Mucosa of stomach (tissue), 1 donor: ENCODE data around the gene MAML3.
A peak's percentile ranks its signal among the peaks of the same experiment; 100 is the strongest.

Source experiments
- H3K27me3 ChIP-seq: one replicate; pipeline ENCODE4 v1.7.0; 2013; ENCODE audit warnings: mild to moderate bottlenecking, low read length; ENCODE audit not compliant: control insufficient read depth, insufficient read depth
- H3K36me3 ChIP-seq: one replicate; pipeline ENCODE4 v1.7.0; 2013; ENCODE audit warnings: low read length; ENCODE audit not compliant: control insufficient read depth, insufficient read depth
- H3K4me1 ChIP-seq: one replicate; pipeline ENCODE4 v1.7.0; 2013; ENCODE audit warnings: mild to moderate bottlenecking, low read length; ENCODE audit not compliant: control insufficient read depth, insufficient read depth
- H3K4me3 ChIP-seq: one replicate; pipeline ENCODE4 v1.7.0; 2013; ENCODE audit warnings: low read length
- H3K9ac ChIP-seq: one replicate; pipeline ENCODE4 v1.7.0; 2013; ENCODE audit warnings: mild to moderate bottlenecking, low read length, moderate library complexity
- H3K9me3 ChIP-seq: one replicate; pipeline ENCODE4 v1.7.0; 2013; ENCODE audit warnings: mild to moderate bottlenecking, low read length, moderate library complexity; ENCODE audit not compliant: control insufficient read depth
- donor health status: Pancreatic carcinoma.

Gene MAML3

DNA sequence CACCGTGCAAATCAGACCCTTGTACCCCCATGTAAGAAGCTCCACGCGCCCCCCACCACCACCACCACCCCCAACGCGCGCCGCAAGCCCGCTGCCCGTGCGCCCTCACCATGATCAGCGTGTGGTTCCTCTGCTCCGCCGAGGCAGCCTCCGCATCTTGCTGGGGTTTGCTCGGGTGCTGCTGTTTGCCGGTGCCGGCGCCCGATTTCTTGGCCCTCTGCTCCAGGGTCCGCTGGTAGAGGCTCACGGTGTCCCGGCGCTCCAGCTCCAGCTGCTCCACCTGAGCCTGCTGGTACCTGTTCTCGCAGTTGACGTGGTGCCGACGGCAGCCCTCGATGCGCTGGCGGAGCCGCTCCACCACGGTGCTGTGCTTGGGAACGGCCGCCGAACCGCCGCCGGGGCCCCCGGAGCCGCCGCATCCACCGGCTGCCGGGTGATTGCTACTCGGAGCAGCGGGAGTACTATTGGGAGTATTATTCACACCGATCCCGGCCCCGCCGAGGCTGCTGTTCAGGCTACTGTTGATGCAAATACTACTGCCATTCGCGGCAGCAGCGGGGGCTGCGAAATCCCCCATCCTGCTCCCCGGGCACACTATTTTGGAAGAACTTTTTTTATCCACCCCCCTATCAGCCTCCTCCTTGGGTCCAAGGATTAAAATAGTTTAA lies 1.1 kb downstream of the MAML3 start:
- H3K4me3 ChIP-seq = peak overlapping the region; percentile 88
- peak overlapping the region; percentile 96 for H3K9ac ChIP-seq
- H3K27me3 ChIP-seq = no peaks in the 10 kb centered on the region
- H3K36me3 ChIP-seq = no peaks in the 10 kb centered on the region
- H3K4me1 ChIP-seq = peaks cover 6% of the 10 kb centered on the region
- H3K9me3 ChIP-seq = no peaks in the 10 kb centered on the region

DNA sequence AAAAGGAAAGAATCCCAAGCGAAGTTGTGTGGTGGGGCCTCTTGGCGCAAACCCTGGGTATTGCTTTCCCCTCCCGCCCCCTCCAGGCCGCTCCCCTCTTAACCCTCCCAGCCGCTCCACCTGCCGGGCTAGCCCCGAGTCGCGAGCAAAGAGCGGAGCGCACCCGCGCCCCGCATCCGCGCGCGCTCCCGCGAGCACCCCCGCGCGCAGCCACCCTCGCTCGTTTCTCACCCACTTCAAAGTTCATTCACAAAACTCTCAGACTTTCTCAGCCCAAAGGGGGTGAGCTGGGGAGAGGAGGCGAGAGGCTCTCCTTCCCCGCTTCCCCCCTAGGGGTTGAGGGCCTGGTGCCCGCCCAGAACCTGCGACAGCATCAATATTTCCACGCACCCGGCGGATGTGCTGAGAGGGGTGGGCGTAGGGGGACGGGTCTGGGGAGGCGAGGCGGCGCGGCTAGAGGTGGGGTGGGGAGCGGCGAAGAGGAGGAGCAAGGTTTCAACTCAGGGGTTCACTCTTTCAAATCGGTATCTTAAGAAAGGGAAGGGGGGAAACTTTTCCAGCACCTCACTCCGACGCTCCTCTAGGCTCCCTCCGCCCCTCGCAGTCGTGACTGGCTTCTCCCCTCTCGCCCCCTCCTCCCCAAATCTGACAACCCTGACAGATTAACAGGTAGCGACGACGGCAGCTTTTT lies 1.8 kb downstream of the MAML3 start:
- Histone ChIP-seq H3K36me3 (no peaks in the 10 kb centered on the region), H3K27me3 (no peaks in the 10 kb centered on the region), H3K9me3 (no peaks in the 10 kb centered on the region), H3K4me3 (peak overlapping the region; percentile 88), H3K9ac (peak overlapping the region; percentile 96), H3K4me1 (peaks cover 6% of the 10 kb centered on the region)

- H3K9ac ChIP-seq = peak overlapping the region; percentile 96
- peak overlapping the region; percentile 88 for H3K4me3 ChIP-seq
- H3K9me3 ChIP-seq = no peaks in the 10 kb centered on the region
- H3K4me1 ChIP-seq = peaks cover 6% of the 10 kb centered on the region
- H3K27me3 ChIP-seq = no peaks in the 10 kb centered on the region
- H3K36me3 ChIP-seq = no peaks in the 10 kb centered on the region
Observed at GRCh38 chr4:140151699-140152012, 2.3 kb downstream of the MAML3 start.

DNA sequence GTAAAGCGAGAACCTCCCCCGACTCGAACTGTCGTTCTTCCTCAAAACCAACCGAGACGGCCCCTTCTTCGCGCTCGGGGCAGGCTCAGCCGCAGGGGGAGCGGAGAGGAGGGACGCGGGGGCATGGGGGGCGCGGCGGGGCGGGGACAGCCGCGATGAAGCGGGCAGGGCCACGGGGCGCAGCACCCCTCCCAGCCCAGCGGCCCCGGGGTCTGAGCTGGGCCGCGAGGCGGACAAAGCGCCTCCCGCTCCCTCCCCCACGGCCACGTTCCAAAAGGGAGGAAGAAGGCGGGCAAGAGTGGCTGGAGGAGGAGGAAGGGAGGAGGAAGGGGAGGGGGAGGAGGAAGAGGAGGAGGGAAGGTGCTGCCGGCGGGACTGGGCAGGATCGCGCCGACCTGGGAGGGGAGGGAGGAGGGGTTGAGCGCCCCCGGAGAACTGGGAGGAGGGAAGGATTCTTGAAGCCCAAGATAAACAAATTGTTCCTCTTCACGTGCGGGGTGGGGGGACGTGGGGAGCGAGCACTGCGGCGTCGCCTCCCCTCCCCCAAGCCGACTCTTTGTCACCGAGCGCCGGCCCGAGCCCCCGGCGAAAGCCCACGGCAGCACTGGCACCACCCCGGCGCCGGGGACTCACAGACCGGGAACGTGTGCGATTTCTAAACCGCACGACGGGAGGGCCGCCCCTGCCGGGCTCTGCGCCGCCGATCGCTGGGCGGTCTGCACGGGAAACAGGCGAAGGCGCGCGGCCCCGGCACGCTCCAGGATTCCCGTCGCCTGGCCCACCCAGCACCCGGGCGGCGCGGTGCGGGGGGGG lies 2.9 kb downstream of the MAML3 start:
- peaks cover 6% of the 10 kb centered on the region for H3K4me1 ChIP-seq
- H3K9ac ChIP-seq = peak overlapping the region; percentile 96
- no peaks in the 10 kb centered on the region for H3K9me3 ChIP-seq
- H3K27me3 ChIP-seq = no peaks in the 10 kb centered on the region
- H3K4me3 ChIP-seq = peak overlapping the region; percentile 88
- H3K36me3 ChIP-seq = no peaks in the 10 kb centered on the region

DNA sequence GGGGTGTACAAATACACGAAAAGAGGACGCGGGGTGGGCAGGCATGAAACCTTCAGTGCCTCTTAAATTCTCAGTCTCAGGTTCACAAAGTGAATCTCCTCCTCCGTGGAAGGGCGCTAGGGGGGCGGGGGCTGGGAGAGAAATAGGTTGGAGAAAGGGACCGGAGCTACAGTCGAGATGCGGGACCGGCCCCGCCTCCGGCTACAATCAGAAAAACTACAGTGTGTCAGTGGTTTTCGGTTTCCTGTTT lies 3.4 kb downstream of the MAML3 start:
- no peaks in the 10 kb centered on the region for H3K27me3 ChIP-seq
- peaks cover 6% of the 10 kb centered on the region for H3K4me1 ChIP-seq
- no peaks in the 10 kb centered on the region for H3K9me3 ChIP-seq
- H3K9ac ChIP-seq = peak overlapping the region; percentile 96
- H3K4me3 ChIP-seq = peak overlapping the region; percentile 88
- H3K36me3 ChIP-seq = no peaks in the 10 kb centered on the region

DNA sequence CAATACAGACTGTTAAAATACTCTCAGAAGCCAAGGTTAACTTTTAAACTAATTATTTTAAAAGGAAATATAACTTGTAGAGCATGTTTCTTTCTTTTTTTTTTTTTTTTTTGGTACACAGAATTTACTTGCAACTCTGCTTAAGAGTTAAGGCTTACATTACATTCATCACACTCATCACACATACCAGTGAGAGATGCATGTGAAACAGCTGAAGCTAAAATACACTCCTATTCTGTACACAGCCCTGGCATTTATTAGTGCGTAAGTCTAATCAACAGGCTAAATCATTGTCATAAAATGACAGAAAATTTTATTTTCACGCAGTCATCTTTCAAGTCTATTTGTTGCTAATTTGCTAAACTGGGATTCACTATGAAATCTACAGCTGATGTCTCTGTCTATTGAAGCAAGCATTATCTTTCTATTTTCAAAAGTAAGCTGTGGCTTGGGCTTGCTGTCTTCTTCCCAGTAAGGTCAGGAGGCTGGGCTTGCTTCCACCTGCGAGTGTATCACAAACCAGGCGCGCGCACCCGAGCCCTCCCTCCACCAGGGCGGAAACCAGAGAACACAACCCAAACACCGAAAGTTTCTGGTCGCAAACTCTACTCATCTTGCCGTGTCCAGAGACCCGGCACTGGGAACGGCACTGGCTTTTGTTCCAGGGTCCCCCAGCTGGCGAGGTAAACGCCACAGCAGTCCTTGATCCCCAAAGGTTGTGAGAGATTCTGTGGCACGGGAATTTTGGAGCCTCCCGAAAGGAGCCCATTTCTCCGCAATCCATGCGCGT lies 3.9 kb downstream of the MAML3 start:
- Histone ChIP-seq H3K4me1 (peaks cover 6% of the 10 kb centered on the region), H3K9me3 (no peaks in the 10 kb centered on the region), H3K36me3 (no peaks in the 10 kb centered on the region), H3K9ac (peak overlapping the region; percentile 96), H3K4me3 (peak overlapping the region; percentile 88), H3K27me3 (no peaks in the 10 kb centered on the region)

DNA sequence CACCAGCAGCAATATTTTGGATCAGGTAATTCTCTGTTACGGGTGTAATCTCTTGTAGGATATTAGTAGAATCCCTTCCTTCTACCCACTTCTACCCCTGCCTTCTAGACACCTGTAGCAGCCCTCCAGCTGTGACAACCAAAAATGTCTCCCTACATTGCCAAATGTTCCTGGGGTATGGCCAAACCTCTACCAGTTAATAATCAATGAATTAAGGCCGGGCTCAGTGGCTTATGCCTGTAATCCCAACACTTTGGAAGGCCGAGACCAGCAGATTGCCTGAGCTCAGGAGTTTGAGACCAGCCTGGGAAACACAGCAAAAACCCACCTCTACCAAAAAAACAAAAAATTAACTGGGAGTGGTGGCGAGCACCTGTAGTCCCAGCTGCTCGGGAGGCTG lies 9.9 kb downstream of the MAML3 start:
- Histone ChIP-seq H3K27me3 (no peaks in the 10 kb centered on the region), H3K36me3 (no peaks in the 10 kb centered on the region), H3K9me3 (no peaks in the 10 kb centered on the region), H3K9ac (no peak overlapping the region), H3K4me3 (no peak overlapping the region), H3K4me1 (peaks cover 11% of the 10 kb centered on the region)

DNA sequence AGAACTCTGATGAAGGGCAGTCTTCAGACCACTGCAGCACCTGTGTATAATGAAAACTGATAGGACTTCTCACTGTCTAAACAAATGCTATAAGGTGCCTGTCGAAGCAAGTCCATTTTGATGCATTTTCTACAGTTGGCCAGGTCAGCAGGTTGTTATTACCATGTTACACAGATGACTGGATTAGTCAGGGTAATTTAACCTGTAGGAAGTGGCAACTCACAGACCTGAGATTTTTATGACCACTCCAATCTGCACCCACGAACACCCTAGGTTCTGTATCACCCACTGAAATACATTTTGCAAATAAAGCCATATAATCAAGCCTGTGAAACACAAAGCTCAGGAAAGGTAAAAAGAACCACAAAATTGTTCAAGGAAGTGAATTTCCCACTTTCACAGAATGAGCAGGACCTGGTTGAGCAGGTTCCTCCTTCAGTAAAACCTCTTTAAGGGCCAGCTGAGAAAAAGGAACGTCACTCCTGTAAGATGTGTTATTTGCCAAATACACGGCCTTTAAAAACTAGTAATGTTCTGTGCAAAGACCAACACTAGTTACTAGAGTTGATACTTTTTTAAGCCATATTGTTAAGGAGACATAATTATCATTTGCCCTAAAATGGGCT lies 12.7 kb downstream of the MAML3 start:
- H3K9ac ChIP-seq = peak overlapping the region; percentile 29
- H3K4me3 ChIP-seq = no peak overlapping the region
- H3K9me3 ChIP-seq = no peaks in the 10 kb centered on the region
- no peaks in the 10 kb centered on the region for H3K36me3 ChIP-seq
- H3K27me3 ChIP-seq = no peaks in the 10 kb centered on the region
- peaks cover 19% of the 10 kb centered on the region for H3K4me1 ChIP-seq

DNA sequence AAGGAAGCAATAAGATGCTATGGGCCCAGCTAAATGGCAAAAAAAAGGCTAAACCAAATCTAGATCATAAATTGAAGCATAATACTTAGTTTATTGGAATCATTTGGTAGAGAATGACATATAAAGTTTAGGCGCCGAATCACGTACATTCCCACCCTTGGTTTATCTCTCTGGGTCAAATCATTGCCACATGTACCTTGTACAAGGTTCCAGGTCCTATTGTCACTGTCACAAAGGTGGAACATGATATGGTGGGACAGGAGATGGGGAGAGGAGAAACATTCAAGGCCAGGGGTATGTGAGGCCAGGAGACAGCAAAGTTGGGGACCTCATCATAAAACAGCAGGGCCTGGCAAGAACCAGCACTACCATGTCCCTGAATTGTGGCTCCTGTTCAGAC lies 13.4 kb downstream of the MAML3 start:
- no peaks in the 10 kb centered on the region for H3K36me3 ChIP-seq
- H3K9ac ChIP-seq = peak overlapping the region; percentile 29
- H3K9me3 ChIP-seq = no peaks in the 10 kb centered on the region
- no peaks in the 10 kb centered on the region for H3K27me3 ChIP-seq
- peaks cover 22% of the 10 kb centered on the region for H3K4me1 ChIP-seq
- no peak overlapping the region for H3K4me3 ChIP-seq

- no peaks in the 10 kb centered on the region for H3K27me3 ChIP-seq
- H3K9ac ChIP-seq = no peak overlapping the region
Observed at GRCh38 chr4:140138428-140138827, 15.6 kb downstream of the MAML3 start.

GRCh38 chr4:140137671-140138070 lies 16.3 kb downstream of the MAML3 start:
- H3K36me3 ChIP-seq = no peaks in the 10 kb centered on the region
- H3K9me3 ChIP-seq = no peaks in the 10 kb centered on the region
- peaks cover 25% of the 10 kb centered on the region for H3K4me1 ChIP-seq
- H3K27me3 ChIP-seq = no peaks in the 10 kb centered on the region
- H3K4me3 ChIP-seq = no peak overlapping the region
- H3K9ac ChIP-seq = no peak overlapping the region

More at GRCh38 chr4:140138428-140138827, 15.6 kb downstream of the MAML3 start:
- Histone ChIP-seq H3K36me3 (no peaks in the 10 kb centered on the region), H3K4me3 (no peak overlapping the region), H3K4me1 (peaks cover 25% of the 10 kb centered on the region), H3K9me3 (no peaks in the 10 kb centered on the region)
